Measurements from ENCODE around the gene PDCD1.

PDCD1 gene

GRCh38 chr2:241863536-241863954, 4.9 kb upstream of the PDCD1 start:
- no peak for DNase-seq

- DNase-seq = no peak
Measured at GRCh38 chr2:241862775-241863535, 4.3 kb upstream of the PDCD1 start.

- no peak for DNase-seq
Measured at GRCh38 chr2:241862093-241862492, 3.4 kb upstream of the PDCD1 start.

- no peak for DNase-seq
Measured at GRCh38 chr2:241861264-241861663, 2.6 kb upstream of the PDCD1 start.

- no peak for DNase-seq
Measured at GRCh38 chr2:241860184-241861078, 1.7 kb upstream of the PDCD1 start.

- no peak for DNase-seq
Measured at GRCh38 chr2:241859436-241860183, 916 bp upstream of the PDCD1 start.

- no peak for DNase-seq
Measured at GRCh38 chr2:241859017-241859435, 332 bp upstream of the PDCD1 start.

GRCh38 chr2:241857572-241858121, 1.0 kb downstream of the PDCD1 start:
- DNase-seq = no peak

- no peak for DNase-seq
Measured at GRCh38 chr2:241857041-241857541, 1.6 kb downstream of the PDCD1 start.

- no peak for DNase-seq
Measured at GRCh38 chr2:241855888-241856422, 2.7 kb downstream of the PDCD1 start.

GRCh38 chr2:241855245-241855887, 3.3 kb downstream of the PDCD1 start:
- no peak for DNase-seq

- DNase-seq = no peak
Measured at GRCh38 chr2:241854342-241855244, 4.1 kb downstream of the PDCD1 start.

GRCh38 chr2:241853651-241854341, 4.9 kb downstream of the PDCD1 start:
- DNase-seq = no peak

GRCh38 chr2:241852981-241853631, 5.6 kb downstream of the PDCD1 start:
- DNase-seq = no peak

- DNase-seq = no peak
Measured at GRCh38 chr2:241852116-241852980, 6.3 kb downstream of the PDCD1 start.

GRCh38 chr2:241851325-241852115, 7.2 kb downstream of the PDCD1 start:
- DNase-seq = no peak

- DNase-seq = no peak
Measured at GRCh38 chr2:241850544-241851324, 8.0 kb downstream of the PDCD1 start.
